NOMO-1 treated with dmso at 0.1 percent for 144 hours (cell line): ENCODE results near the gene CSMD2.

Source experiments
- DNase-seq: peaks from one replicate; lab custom pipeline; 2025; ENCODE audit not compliant: unreplicated experiment; lab: John Stamatoyannopoulos, UW

The CSMD2 gene

DNA sequence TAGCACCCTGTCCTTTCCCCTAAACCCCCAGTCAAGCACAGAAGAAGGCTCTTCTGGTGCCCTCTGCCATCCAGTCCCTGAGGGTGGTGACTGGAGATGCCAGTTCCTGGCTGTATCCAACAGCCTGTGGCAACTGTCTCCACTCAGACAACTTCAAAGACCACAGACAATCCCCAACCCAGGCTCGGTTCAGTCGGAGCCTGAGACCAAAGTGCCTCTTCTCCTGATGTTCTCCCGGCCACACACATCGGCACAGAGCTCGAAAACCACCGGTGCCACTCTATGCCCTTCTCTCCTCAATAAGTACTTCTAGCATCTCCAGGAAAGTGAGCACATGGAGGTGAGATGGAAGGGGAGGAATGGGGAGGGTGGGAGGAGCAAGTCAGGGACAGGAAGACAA lies 340.7 kb downstream of the CSMD2 start:
- DNase-seq, result no peak

DNA sequence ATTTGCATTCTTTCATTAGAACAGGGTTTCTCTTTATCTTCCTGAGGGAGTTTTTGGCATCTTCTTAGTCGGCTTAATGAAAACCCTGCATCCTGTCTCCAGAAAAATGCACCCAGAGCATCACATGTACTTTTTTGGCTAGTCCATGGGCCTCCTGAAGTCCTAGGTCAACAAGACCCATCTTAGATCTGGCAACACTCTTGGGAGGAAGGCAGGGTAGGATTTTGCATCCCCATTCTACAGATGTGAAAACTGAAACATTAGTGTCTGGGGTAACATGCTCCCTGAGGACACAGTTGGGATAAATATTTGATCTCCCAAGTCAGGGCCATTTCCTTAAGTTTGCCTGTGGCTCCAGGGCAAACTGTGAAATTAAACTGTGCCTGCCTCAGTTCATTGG lies 341.2 kb downstream of the CSMD2 start:
- no peak for DNase-seq

DNA sequence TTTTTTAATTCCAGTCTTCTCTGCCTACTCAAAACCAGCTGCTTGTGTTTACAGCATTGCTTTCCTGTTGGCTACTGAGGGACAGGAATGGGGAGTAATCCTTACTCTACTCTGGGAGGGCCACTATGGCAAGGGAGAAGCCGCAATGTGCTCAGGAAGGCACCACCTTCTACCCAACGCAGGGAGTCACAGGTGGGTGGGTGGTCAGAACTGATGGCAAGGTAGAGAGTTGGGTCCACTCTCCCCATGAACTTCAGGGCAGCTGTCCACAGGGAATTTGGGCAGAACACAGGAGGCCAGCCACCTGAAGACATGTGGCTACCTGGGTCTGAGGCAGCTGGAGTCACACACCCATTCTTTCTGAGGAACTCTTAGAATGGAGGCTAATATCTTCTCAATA lies 341.6 kb downstream of the CSMD2 start:
- DNase-seq, result no peak

DNA sequence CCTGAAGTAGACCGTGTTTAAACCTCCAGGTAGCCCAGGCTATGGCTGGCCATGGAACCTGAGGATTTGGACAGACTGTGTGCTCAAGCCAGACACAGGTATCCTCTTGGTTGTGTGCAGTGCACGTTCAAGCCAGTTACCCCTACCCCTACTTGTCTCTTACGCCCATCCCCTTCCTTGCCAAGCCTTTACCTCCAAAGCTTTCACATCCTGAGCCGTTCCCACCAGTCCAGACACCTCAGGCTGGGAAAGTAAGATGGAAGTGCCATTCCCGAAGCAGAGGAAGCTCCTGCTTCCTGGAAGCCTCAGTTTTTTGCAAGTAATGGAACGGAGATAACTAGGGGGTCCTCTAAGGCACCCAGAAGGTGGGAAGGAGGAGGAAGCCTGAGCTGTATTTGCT lies 342.6 kb downstream of the CSMD2 start:
- DNase-seq, result no peak

DNA sequence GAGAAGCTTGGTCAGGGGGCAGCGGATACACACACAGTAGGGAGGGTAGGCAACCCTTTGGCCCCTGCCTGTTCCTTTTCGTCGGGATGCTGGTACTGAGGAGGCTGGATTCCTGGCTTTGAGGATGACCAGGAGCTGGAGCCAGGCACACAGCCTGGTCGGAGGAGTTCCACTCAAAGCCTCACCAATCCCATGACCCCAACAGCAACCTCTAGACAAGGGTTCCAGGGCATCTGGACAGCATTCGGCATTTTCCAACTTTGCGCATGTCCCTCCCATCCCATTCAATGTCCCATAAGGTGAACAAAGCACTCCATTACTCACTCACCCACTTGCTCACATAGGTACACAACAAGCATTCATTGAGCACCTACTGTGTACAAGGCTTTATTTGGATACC lies 343.7 kb downstream of the CSMD2 start:
- DNase-seq, result no peak

DNA sequence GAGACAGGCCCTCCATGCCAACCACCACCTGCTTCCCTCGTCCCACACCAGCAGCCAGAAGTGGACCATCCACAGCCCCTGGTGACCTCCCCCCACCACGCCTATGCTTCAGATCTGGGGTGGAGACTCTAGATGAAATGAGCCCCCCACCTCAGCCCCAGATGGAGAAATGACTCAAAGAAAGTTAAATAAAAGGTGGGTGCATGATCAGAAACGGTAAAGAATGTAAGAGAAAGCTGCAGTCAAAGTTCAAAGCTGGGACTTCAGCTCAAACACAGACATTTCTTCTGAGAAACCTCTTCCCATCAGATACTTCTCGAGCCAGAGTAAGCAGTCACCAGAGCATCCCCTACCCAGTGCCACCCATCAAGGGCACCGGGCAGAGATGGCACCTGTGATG lies 344.2 kb downstream of the CSMD2 start:
- no peak for DNase-seq

DNA sequence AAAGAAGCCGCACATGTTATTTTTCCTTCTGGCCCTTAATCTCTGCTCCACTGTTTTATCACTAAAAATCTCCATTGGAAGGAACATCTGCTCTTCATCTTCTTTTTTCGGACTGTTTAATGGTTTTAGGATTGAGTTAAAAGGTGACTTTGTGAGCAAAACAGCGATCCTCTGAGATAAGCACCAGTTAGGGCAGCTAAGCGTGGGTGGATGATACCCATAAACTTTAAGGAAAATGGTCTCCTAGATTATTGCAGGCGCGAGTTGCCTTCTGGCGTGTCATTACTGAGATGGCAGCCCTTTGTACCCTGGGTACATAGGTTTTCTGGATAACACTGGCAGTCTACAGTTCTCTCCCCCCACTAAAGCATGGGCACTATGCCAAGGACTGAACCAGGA lies 345.1 kb downstream of the CSMD2 start:
- DNase-seq, result no peak

DNA sequence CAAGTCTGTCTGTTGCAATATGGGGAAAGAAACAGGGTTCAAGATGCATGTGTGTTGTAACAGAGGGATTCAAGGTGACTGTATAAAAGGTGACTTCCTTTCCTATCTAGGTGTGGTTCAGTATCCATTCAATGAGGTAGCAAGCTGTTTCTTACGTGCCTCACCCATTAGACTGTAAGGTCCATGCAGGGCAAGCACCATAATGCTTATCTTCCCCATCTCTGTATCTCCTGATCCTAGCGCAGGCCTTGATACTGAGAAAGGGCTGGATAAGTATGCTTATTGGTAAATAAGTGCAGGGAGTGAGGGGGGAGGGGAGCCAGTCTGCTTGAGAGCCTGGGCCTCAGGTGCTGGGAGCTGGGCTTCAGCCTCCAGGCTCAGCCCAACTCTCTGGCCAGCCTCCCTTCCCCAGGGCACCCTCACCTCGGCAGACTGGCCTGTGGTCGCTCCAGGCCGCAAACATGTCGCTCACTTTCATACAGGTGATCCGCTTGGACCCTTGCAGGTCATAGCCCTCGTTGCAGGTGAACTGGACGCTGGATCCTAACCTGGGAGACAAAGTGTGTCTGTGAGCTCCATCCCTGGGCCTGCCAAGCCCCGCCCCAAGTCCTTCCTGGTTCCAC lies 345.6 kb downstream of the CSMD2 start:
- DNase-seq, result no peak

DNA sequence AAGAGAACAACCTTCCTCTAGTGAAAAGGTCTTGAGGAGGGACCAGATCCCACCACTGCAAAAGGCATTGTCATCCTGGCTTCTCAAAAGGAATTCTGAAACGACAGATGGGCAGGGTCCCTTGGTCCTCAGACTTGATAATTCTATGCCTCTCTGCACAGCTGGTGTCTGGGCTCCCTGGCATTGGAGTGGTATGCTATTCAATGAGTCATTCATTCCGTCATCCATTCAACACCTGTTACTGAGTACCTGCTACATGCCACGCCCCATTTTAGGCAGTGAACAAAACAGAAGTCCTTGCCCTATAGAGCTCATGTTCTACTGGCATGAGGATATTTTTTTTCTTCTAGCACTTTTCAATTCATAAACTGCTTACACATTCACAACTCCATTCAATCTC lies 347.0 kb downstream of the CSMD2 start:
- no peak for DNase-seq

DNA sequence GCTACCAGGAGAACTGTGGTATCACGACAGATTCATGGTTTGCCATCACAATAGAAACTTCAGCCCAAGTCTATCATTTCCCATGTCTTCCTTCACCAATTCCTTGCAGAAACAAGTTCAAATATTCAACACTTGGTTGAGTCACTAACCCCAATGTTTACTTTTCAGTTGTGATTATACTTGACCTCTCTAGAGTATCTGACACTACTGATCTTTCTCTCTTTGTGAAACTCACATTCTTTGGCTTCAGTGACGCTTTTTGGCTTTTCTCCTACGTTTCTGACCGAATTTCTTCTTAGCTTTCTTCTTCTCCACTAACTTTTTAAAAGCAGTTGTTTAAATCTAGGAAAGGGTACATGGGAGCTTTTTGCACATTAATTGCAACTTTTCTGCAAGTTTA lies 350.0 kb downstream of the CSMD2 start:
- DNase-seq, result no peak

DNA sequence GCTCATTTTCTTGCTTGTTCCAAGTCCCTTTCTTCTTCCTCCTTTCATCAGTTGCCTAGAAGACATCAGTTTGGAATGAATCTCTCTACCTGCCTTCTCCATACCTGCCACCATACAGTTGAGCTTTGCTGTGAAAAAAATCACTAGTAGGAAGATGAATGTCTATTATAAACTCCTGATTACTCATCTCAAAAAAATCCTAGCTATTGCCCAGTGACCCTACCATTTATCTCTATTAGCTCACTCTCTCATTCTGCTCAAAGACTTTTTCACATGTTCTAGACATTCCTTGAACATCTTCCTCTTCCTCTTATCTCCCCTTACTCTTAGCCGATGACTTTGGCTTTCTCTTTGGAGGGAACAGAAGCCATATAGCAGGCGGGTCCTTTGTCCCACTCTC lies 350.9 kb downstream of the CSMD2 start:
- no peak for DNase-seq

DNA sequence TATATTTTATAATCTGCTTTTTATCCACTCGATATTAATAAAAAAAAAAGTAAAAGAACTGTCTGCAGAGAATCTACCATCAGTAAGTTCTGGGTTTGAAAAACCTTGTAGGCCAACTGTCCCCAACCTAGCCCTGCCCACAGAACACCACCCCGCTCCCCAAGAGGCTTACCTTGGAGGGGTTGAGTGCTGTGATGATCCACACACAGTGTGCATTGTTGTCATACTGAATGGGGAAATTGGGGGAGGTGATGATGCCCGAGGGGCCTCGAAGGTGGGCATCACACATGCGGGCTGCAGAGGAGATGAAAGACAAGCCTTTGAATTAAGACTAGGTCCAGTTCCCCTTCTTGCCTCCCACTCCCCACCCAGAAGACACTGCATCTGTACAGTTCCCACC lies 354.5 kb downstream of the CSMD2 start:
- DNase-seq, result no peak

DNA sequence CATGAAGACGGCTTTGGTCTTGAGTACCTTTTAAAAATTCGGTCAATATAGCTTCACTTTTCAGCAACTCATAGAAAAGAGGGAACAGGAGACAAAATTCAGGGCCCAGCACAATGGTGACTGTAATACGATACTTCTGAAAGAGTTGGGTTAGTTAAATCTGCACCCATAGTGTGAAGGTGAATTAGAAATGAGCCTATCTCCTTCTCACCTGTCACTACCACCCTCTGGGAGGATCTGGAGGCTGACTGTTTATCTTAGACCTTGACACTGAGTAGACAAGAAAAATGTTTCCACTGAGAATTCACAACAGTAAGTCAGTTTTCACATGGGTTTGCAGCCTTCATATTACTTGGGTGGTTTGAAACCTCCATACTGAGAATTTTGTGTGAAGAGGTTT lies 359.0 kb downstream of the CSMD2 start:
- no peak for DNase-seq

DNA sequence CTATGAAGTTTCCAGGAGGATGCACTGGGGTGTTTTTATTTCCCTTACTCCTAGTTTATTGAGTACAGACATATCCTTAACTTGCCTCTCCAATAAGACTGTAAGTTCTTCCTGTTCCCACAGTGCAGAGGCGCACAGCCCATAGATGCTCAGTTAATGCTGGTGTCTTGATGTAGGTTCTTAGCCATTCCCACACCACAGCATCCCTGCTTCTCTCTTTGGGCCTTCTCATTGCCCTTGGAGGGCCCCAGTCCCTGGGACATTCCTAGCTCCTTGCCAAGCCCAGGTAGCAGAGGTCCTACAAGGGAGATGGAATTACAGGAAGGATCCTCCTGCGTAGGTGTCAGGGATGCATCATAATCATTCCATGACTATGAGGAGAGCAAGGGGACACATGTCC lies 362.8 kb downstream of the CSMD2 start:
- DNase-seq, result no peak

DNA sequence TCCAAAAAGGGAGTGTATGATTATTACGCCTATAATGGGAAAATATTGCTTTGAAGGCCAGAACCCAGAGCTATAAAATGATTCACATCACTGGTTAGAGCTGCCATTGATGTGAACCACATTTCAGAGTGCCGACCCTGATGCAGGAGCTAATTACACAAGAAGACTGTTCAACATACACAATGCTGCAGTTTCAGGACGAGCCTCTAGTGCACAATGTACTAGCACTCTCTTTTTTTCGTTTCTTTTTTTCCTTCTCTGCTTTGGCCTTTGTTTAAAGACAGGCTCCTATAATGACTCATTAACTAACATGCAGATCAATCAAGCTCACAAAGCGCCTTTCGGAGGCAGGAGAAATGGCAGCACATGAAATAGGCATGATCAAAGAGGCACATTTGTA lies 367.2 kb downstream of the CSMD2 start:
- no peak for DNase-seq

DNA sequence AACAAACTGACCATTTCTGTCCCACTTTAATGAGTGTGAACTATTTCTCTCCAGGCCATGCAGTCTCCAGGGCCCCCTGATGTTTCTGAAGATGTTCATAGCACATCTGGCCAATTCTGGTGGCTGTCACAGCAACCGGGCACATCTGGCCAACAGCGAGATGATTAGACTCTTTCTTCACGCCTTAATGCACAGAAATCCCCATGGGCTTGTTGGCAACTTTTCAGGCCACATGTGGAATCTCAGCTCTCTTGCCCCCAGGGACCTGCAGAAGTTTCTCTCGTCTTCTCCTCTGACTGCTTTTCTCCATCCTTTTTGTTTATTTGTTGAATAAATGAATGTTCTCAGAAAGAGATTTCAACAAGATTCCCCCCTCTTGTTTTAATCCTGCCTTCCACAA lies 372.4 kb downstream of the CSMD2 start:
- DNase-seq, result no peak

DNA sequence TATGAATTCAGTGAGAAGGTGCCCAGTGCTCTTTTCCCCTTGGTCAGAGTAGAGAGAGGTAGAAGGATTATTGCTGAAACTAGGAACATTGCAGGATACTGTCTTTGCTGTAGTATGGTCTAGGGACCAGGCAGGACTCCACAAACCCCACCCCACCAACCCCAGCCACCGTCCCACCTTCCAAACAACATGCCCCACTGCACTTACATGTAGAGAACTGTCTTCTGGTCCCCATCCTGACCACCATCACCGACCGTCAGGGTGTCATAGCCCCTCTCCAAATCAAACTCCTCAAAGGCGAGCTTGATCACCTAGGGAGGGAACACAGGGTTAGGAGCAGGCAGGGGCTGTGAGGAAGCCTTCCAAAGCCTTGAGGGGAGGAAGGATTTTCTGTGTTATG lies 372.8 kb downstream of the CSMD2 start:
- no peak for DNase-seq

DNA sequence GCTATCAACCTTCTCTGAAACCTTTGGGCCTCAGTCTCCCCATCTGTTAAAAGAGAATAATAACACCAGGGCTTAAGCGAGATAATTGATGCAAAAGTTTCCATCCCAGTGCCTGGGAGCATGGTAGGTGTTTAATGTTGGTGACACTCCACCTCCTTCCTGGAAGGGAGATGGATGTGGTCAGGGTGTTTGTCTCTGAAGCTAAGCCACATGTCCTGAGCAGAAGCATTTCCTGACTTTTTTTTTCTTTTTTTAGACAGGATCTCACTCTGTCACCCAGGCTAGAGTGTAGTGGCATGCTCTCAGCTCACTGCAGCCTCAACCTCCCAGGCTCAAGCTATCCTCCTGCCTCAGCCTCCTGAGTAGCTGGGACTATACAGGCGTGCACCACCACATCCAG lies 373.8 kb downstream of the CSMD2 start:
- DNase-seq, result no peak

DNA sequence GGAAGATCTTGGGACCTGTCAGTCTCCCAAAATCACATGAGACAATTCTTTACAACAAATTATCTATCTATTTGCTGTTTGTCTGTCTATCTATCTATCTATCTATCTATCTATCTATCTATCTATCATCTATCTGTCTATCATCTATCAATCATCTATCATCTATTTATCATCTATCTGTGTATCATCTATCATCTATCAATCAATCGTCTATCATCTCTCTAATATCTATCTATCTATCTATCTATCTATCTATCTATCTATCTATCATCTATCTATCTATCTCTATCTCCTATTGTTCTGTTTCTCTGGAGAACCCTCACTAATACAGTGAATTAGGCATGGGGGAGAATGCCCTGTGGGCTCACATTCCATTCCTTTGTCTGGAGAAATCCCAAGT lies 374.5 kb downstream of the CSMD2 start:
- no peak for DNase-seq

DNA sequence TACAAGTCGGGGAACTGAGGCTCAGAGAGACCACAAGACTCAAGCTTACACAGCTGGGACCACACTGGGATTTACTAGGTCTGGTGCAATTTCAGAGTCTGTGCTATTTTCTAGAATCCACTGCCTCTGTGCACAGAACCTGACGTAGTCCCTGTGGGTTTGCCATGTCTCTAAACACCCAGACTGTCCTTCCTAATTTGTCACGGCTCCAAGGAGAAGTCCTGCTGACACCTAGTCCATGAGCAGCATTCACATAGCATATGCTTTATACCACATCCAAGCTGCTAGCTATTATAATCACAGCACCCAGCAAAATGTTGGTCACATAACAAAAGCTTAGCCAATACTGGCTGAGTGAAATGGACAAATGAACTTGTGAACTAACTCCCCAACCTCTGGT lies 380.2 kb downstream of the CSMD2 start:
- DNase-seq, result no peak

DNA sequence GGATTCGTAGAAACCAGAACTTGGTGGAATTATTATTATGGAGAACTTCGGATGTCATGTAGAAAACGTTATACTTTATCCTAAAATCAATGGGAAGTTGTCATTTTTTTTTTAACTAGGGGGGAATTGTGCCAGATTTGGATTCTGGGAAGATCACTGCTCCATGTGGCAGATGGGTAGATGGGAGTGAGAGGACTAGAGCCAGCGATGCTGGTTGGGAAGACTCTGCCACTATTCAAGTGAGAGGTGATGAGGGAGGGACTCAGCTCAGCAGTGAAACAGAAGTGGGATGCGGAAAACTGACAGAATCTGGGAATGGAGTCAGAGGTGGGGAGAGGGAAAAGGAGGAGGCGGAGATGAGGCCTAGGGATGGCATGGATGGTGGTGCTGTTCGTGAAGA lies 382.3 kb downstream of the CSMD2 start:
- no peak for DNase-seq

DNA sequence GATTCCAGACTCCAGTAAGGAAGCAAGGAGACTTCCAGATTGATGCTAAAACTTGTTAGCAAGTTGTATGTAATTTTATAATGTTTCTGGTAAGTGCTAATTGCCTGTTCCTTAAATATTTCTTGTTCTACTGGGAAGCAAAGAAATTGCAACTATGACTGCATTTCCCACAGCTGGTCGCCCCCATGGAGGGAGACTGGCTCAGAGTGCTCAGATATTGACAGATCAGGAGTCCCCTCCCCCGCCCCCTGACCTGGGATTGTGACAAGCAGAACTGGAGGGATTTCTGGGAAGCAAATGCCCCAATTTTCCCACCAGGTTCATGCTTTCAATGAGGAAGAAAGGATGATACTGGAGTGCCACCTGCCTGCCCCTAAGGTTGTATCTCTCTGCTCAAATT lies 383.4 kb downstream of the CSMD2 start:
- no peak for DNase-seq

DNA sequence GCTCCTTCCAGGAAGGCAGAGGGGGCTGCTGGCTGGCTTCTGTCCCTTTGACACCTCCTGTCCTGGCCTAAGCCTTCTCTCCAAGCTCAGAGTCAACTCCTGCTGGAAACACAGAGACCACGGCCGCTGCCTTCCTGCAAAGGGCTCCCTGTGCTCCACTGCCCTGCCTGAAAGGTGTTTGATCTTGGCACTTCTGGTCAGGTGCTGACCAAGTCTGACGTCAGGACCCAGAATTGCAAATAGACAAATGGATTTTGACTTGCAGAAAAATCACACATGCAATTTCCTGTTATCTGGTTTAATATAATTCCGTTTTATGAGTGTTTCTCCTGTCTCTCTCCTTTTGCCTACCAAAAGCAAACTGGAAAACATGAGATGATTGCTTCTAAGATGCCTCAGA lies 387.7 kb downstream of the CSMD2 start:
- no peak for DNase-seq

DNA sequence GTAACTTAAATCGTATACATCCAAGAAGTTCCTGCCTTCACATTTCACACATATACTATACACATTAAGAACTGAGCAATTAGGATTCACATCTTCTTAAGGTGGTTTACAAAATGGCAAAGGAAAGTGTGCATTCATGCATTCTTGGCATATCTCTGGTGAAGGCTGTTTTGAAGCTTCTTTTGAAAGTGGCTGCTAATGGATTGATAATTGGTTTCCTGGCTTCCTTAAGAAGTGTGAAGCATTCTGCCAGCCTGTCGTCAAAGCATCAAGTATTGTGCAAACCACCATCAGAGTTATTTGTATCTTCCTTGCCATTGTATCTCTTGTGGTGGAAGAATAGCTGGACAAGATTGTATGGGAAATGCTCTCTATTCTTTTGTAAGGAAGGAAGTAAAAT lies 396.2 kb downstream of the CSMD2 start:
- DNase-seq, result no peak
